ENCODE measurements around the gene UNC13B. TPM values are rescaled to one million over a fixed set of nuclear protein-coding genes. Genes with fewer than 3 reads are reported as not detected.

UNC13B gene
- total RNA-seq, 1 donor from 2014 or later: 24.5 TPM

GRCh38 chr9:35415402-35416097 is 253.7 kb downstream of the UNC13B start:
- Mint-ChIP-seq H3K27me3 (ENCODE audit: unreplicated experiment) (peaks cover 26% of the 10 kb centered on the region), H3K4me1 (ENCODE audit: unreplicated experiment) (no peaks in the 10 kb centered on the region), H3K4me3 (ENCODE audit: unreplicated experiment) (no peak overlapping the region), H3K27ac (ENCODE audit: unreplicated experiment) (no peak overlapping the region), H3K36me3 (ENCODE audit: unreplicated experiment) (peaks cover 5% of the 10 kb centered on the region), H3K9me3 (ENCODE audit: unreplicated experiment) (peaks cover 23% of the 10 kb centered on the region)
- DNase-seq (ENCODE audit: extremely low spot score, unreplicated experiment): no peak
- TF ChIP-seq CTCF (IDR thresholded peaks at IDR 0.05): no peak

- Mint-ChIP-seq H3K27ac (ENCODE audit: unreplicated experiment) (no peak overlapping the region), H3K9me3 (ENCODE audit: unreplicated experiment) (peaks cover 23% of the 10 kb centered on the region), H3K27me3 (ENCODE audit: unreplicated experiment) (peaks cover 31% of the 10 kb centered on the region), H3K4me1 (ENCODE audit: unreplicated experiment) (no peaks in the 10 kb centered on the region), H3K4me3 (ENCODE audit: unreplicated experiment) (no peak overlapping the region), H3K36me3 (ENCODE audit: unreplicated experiment) (peaks cover 5% of the 10 kb centered on the region)
- DNase-seq (ENCODE audit: extremely low spot score, unreplicated experiment): no peak
- TF ChIP-seq CTCF (IDR thresholded peaks at IDR 0.05): no peak
Measured at GRCh38 chr9:35416098-35416427, 254.3 kb downstream of the UNC13B start.

GRCh38 chr9:35422346-35422745 is 260.5 kb downstream of the UNC13B start:
- H3K4me3 Mint-ChIP-seq (ENCODE audit: unreplicated experiment): no peak overlapping the region

GRCh38 chr9:35422753-35423152 is 260.9 kb downstream of the UNC13B start:
- no peak for DNase-seq (ENCODE audit: extremely low spot score, unreplicated experiment)
- peaks cover 77% of the 10 kb centered on the region for H3K27me3 Mint-ChIP-seq (ENCODE audit: unreplicated experiment)
- no peak for TF ChIP-seq CTCF (IDR thresholded peaks at IDR 0.05)
- no peak overlapping the region for H3K27ac Mint-ChIP-seq (ENCODE audit: unreplicated experiment)
- peaks cover 5% of the 10 kb centered on the region for H3K36me3 Mint-ChIP-seq (ENCODE audit: unreplicated experiment)
- peaks cover 16% of the 10 kb centered on the region for H3K9me3 Mint-ChIP-seq (ENCODE audit: unreplicated experiment)
- H3K4me1 Mint-ChIP-seq (ENCODE audit: unreplicated experiment): no peaks in the 10 kb centered on the region
- no peak overlapping the region for H3K4me3 Mint-ChIP-seq (ENCODE audit: unreplicated experiment)

More at GRCh38 chr9:35422346-35422745, 260.5 kb downstream of the UNC13B start:
- H3K27me3 Mint-ChIP-seq (ENCODE audit: unreplicated experiment): peaks cover 76% of the 10 kb centered on the region
- no peak for DNase-seq (ENCODE audit: extremely low spot score, unreplicated experiment)
- H3K27ac Mint-ChIP-seq (ENCODE audit: unreplicated experiment): no peak overlapping the region
- H3K36me3 Mint-ChIP-seq (ENCODE audit: unreplicated experiment): peaks cover 5% of the 10 kb centered on the region
- H3K9me3 Mint-ChIP-seq (ENCODE audit: unreplicated experiment): peaks cover 16% of the 10 kb centered on the region
- TF ChIP-seq CTCF (IDR thresholded peaks at IDR 0.05): no peak
- no peaks in the 10 kb centered on the region for H3K4me1 Mint-ChIP-seq (ENCODE audit: unreplicated experiment)

GRCh38 chr9:35423499-35423898 is 261.7 kb downstream of the UNC13B start:
- H3K4me3 Mint-ChIP-seq (ENCODE audit: unreplicated experiment): no peak overlapping the region
- H3K4me1 Mint-ChIP-seq (ENCODE audit: unreplicated experiment): no peaks in the 10 kb centered on the region

More at GRCh38 chr9:35423499-35423898, 261.7 kb downstream of the UNC13B start:
- H3K27me3 Mint-ChIP-seq (ENCODE audit: unreplicated experiment): peaks cover 78% of the 10 kb centered on the region
- no peak for TF ChIP-seq CTCF (IDR thresholded peaks at IDR 0.05)
- H3K27ac Mint-ChIP-seq (ENCODE audit: unreplicated experiment): no peak overlapping the region
- peaks cover 5% of the 10 kb centered on the region for H3K36me3 Mint-ChIP-seq (ENCODE audit: unreplicated experiment)
- H3K9me3 Mint-ChIP-seq (ENCODE audit: unreplicated experiment): peaks cover 16% of the 10 kb centered on the region
- no peak for DNase-seq (ENCODE audit: extremely low spot score, unreplicated experiment)
